Muscle layer of colon (tissue), 2 donors: Measurements from ENCODE around the gene ABCD3.
"Not testable (repeated sequence)": the region's sequence is repeated elsewhere in the genome, so short reads cannot be mapped to it uniquely, and the experiment has no call there.

Experiments used
- H3K27ac ChIP-seq: one replicate; pipeline ENCODE4 v1.7.0; 2013; ENCODE audit warnings: low read depth, mild to moderate bottlenecking, low read length, moderate library complexity
- H3K27me3 ChIP-seq, 2 donors: one replicate each; pipeline ENCODE4 v1.7.0; 2013; ENCODE audit warnings: low read length in 2 of 2, mild to moderate bottlenecking in 2 of 2; ENCODE audit not compliant: insufficient read depth in 2 of 2, control insufficient read depth in 1 of 2
- H3K36me3 ChIP-seq: one replicate; pipeline ENCODE4 v1.7.0; 2013; ENCODE audit warnings: mild to moderate bottlenecking, low read length; ENCODE audit not compliant: insufficient read depth
- H3K4me1 ChIP-seq: one replicate; pipeline ENCODE4 v1.7.0; 2013; ENCODE audit warnings: mild to moderate bottlenecking, low read length; ENCODE audit not compliant: insufficient read depth
- H3K4me3 ChIP-seq, 2 donors: one replicate each; pipeline ENCODE4 v1.7.0; 2013; ENCODE audit warnings: low read length in 2 of 2, low read depth in 1 of 2, mild to moderate bottlenecking in 1 of 2, moderate library complexity in 1 of 2
- H3K9ac ChIP-seq: one replicate; pipeline ENCODE4 v1.7.0; 2013; ENCODE audit warnings: low read length
- H3K9me3 ChIP-seq: one replicate; pipeline ENCODE4 v1.7.0; 2013; ENCODE audit warnings: mild to moderate bottlenecking, low read length
- donor health status: abdominal sarcoma.
- donor health status: Adenocarcinoma of cecum.

Gene ABCD3

DNA sequence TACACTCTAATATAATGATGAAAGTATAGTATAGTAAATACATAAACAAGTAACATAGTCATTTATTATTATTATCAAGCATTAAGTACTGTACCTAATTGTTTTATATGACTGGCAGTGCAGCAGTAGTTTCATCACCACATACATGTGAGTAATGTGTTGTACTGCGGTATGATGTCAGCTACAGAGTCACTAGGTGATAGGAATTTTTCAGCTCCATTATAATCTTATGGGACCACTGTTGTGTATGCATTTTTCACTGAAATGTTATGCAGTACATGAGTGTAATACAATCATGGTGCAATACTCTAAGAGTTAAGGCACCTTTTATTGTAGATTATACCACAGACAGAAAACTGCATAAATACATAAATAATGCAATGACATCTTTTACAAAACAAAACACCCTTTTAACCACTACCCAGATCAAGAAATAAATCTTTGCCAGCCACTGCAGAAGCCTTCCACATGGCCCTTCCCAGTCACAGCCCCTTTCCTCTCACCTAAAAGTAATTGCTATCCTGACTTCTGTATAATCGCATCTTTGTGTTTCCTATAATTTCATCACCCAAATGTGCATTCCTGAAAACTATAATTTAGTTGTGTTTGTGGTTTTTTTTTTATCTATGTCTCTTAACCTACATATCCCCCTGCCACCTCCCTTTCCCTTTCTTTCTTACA lies 16.3 kb downstream of the ABCD3 start:
- Histone ChIP-seq H3K9me3 (no peaks in the 10 kb centered on the region), H3K4me3 (no peak overlapping the region), H3K9ac (no peak overlapping the region), H3K36me3 (no peaks in the 10 kb centered on the region), H3K27me3 (no peaks in the 10 kb centered on the region), H3K4me1 (peaks cover 8% of the 10 kb centered on the region), H3K27ac (no peak overlapping the region)

GRCh38 chr1:94438692-94439276 lies 20.6 kb downstream of the ABCD3 start:
- Histone ChIP-seq H3K27me3 (no peaks in the 10 kb centered on the region), H3K4me1 (peaks cover 8% of the 10 kb centered on the region), H3K9me3 (no peaks in the 10 kb centered on the region), H3K4me3 (no peak overlapping the region), H3K27ac (no peak overlapping the region), H3K9ac (no peak overlapping the region), H3K36me3 (no peaks in the 10 kb centered on the region)

DNA sequence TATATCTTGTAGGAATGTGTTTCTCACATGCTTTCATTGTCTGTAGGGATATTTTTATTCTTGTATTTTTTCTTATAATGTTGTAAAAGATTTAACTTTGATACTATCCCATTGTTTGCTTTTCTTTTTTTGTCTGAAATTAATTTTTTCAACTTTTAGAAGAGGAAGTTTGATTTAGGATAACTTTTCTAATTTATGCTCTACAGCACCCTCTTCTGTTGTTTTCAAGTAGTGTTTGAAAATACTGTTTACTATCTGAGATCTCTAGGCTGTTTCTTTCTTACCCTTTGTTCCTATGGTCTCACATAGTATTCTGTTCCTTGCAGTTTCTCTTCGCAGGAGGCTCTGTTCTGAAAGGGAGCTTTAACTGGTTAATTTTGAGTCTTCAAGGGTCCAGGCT lies 21.9 kb downstream of the ABCD3 start:
- Histone ChIP-seq H3K4me1 (peaks cover 8% of the 10 kb centered on the region), H3K9ac (no peak overlapping the region), H3K27me3 (no peaks in the 10 kb centered on the region), H3K9me3 (no peaks in the 10 kb centered on the region), H3K27ac (no peak overlapping the region), H3K4me3 (no peak overlapping the region), H3K36me3 (no peaks in the 10 kb centered on the region)

- H3K9me3 ChIP-seq, H3K27ac ChIP-seq, H3K9ac ChIP-seq, H3K4me3 ChIP-seq, H3K36me3 ChIP-seq, H3K4me1 ChIP-seq, H3K27me3 ChIP-seq: not testable (repeated sequence)
These were observed 24.9 kb downstream of the ABCD3 start for GRCh38 chr1:94443067-94443466.

GRCh38 chr1:94444819-94445218 lies 26.6 kb downstream of the ABCD3 start:
- H3K27me3 ChIP-seq, H3K36me3 ChIP-seq, H3K27ac ChIP-seq, H3K4me3 ChIP-seq, H3K4me1 ChIP-seq, H3K9ac ChIP-seq, H3K9me3 ChIP-seq: not testable (repeated sequence)

GRCh38 chr1:94445733-94446132 lies 27.5 kb downstream of the ABCD3 start:
- not testable (repeated sequence) for H3K36me3 ChIP-seq, H3K9ac ChIP-seq, H3K4me3 ChIP-seq, H3K9me3 ChIP-seq, H3K27ac ChIP-seq, H3K4me1 ChIP-seq, H3K27me3 ChIP-seq

DNA sequence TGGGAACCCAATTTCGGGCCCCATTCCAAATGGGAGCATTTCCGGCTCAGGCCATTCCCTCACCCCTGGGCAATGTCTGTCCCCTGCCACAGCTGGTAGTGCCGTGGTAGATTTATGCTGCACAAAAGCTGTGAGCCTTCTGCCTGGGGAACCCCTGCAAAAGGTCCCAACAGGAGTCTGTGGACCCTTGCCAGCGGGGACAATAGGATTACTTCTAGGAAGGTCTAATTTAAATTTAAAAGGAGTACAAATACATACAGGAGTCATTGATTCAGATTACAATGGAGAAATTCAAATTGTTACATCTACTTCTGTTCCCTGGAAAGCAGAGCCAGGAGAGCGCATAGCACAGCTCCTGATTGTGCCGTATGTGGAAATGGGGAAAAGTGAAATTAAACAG lies 28.0 kb downstream of the ABCD3 start:
- H3K9ac ChIP-seq, H3K27ac ChIP-seq, H3K36me3 ChIP-seq, H3K4me3 ChIP-seq, H3K27me3 ChIP-seq, H3K4me1 ChIP-seq, H3K9me3 ChIP-seq: not testable (repeated sequence)

DNA sequence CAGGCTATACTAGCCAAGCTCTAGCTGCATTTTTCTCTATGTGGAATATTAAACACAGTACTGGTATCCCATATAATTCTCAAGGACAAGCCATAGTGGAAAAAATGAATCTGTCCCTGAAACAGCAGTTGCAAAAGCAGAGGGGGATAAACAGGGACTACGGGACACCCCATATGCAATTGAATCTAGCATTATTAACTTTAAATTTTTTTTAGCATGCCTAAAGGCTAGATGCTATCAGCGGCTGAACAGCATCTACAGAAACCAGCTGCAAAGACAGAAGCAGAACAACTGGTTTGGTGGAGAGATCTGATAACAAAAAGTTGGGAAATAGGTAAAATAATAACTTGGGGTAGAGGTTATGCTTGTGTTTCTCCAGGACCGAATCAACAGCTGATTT lies 30.6 kb downstream of the ABCD3 start:
- not testable (repeated sequence) for H3K36me3 ChIP-seq, H3K9ac ChIP-seq, H3K27ac ChIP-seq, H3K4me3 ChIP-seq, H3K9me3 ChIP-seq, H3K4me1 ChIP-seq, H3K27me3 ChIP-seq

DNA sequence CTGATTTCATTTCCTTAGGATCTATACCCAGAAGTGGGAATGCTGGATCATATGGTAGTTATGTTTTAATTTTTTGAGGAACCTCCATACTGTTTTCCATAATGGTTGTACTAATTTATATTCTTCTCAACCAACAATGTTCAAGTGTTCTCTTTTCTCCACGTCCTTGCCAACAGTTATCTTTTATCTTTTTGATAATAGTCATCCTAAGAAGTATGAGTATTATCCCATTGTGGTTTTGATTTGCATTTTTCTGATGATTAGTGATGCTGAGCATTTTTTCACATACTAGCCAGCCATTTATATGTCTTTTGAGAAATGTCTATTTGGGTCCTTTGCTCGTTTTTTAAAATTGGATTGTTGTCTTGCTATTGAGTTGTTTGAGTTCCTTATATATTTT lies 38.5 kb downstream of the ABCD3 start:
- H3K9ac ChIP-seq, result no peak overlapping the region
- no peak overlapping the region for H3K4me3 ChIP-seq
- H3K36me3 ChIP-seq, result no peaks in the 10 kb centered on the region
- H3K4me1 ChIP-seq, result no peaks in the 10 kb centered on the region
- no peaks in the 10 kb centered on the region for H3K27me3 ChIP-seq
- no peak overlapping the region for H3K27ac ChIP-seq
- H3K9me3 ChIP-seq, result no peaks in the 10 kb centered on the region

DNA sequence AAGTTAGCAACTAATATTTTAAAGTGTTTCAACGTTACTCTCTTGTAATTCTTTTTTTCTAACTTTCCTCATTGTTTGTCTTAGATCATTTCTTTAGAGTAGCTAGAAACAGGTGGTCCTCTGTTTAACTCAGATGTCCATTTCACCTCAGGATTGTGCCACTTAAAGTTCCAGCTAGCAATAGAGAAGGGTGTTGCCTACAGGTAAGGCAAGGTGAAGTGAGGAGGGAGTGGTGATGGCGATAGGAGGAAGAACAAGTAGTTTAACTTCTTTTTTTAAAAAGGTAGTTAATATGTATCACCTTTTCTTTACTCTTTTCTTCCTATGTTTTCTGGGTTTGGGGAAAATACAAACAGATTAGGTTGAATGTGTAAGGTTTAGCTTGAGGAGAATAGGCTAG lies 44.4 kb downstream of the ABCD3 start:
- no peak overlapping the region for H3K27ac ChIP-seq

GRCh38 chr1:94463056-94463764 lies 45.0 kb downstream of the ABCD3 start:
- Histone ChIP-seq H3K4me1 (peaks cover 9% of the 10 kb centered on the region), H3K27ac (peak overlapping the region; percentile 31), H3K9me3 (no peaks in the 10 kb centered on the region), H3K36me3 (peaks cover 15% of the 10 kb centered on the region), H3K27me3 (no peaks in the 10 kb centered on the region), H3K4me3 (no peak overlapping the region), H3K9ac (no peak overlapping the region)

More for the DNA sequence above, 44.4 kb downstream of the ABCD3 start:
- peaks cover 9% of the 10 kb centered on the region for H3K4me1 ChIP-seq
- H3K27me3 ChIP-seq, result no peaks in the 10 kb centered on the region
- peaks cover 11% of the 10 kb centered on the region for H3K36me3 ChIP-seq
- H3K4me3 ChIP-seq, result no peak overlapping the region
- no peaks in the 10 kb centered on the region for H3K9me3 ChIP-seq
- no peak overlapping the region for H3K9ac ChIP-seq
